Fibroblast of villous mesenchyme (primary cell): ENCODE results near the gene RUNX2. TPM values are rescaled to one million over a fixed set of nuclear protein-coding genes. Genes with fewer than 3 reads are reported as not detected.

Source experiments
- DNase-seq: peaks from one replicate; pipeline ENCODE4 v3.0.0-alpha.2; 2010; ENCODE audit warnings: low read depth
- H3K4me3 ChIP-seq: 2 replicates; pipeline ENCODE4 v1.5.1; 2011; ENCODE audit warnings: low read depth, mild to moderate bottlenecking, low read length
- total RNA-seq: library from RNA; depleted of rRNA; stranded (reverse); fragments of >200 nt; gene quantifications from 2 replicates; pipeline ENCODE4 v1.2.3, GENCODE V29; 2012
- TF ChIP-seq, protein P1 (sequence below): IDR thresholded peaks from 2 replicates; pipeline ENCODE4 v1.5.1; 2012; ENCODE audit warnings: low read depth, mild to moderate bottlenecking, low read length; ENCODE audit not compliant: insufficient read depth

Gene RUNX2
- total RNA-seq, 1 donor: 8.6 TPM

- no peak overlapping the region for H3K4me3 ChIP-seq
- TF ChIP-seq, protein P1, sequence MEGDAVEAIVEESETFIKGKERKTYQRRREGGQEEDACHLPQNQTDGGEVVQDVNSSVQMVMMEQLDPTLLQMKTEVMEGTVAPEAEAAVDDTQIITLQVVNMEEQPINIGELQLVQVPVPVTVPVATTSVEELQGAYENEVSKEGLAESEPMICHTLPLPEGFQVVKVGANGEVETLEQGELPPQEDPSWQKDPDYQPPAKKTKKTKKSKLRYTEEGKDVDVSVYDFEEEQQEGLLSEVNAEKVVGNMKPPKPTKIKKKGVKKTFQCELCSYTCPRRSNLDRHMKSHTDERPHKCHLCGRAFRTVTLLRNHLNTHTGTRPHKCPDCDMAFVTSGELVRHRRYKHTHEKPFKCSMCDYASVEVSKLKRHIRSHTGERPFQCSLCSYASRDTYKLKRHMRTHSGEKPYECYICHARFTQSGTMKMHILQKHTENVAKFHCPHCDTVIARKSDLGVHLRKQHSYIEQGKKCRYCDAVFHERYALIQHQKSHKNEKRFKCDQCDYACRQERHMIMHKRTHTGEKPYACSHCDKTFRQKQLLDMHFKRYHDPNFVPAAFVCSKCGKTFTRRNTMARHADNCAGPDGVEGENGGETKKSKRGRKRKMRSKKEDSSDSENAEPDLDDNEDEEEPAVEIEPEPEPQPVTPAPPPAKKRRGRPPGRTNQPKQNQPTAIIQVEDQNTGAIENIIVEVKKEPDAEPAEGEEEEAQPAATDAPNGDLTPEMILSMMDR: no peak
- peak; percentile 52 for DNase-seq
These were observed 210.8 kb downstream of the RUNX2 start for GRCh38 chr6:45538641-45539547.

DNA sequence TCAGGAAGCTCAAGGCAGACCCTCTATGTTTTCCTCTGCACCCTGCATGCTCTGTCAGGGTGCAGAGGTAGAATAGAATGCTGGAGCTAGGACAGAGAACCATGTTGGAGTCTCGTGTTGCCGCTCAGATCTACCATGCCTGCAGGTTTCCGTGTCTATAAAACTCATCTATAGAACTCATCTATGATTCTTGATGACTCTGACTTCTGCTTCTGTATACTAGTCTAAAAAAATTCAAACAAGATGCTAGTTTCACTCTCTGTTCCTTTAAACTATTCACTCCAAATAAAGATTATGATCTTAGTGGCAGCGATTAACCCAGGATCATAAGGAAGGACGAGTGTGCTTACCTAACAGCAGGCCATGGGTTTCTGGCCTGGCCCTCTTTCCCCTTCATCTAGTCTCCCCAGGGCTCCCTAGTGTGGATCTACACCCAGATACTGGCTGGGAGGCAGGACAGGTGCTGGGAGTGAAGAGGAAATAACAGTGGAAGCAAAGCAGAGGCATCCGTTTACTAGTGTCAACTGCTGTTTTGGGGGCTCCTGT, 212.3 kb downstream of the RUNX2 start:
- TF ChIP-seq, protein P1: no peak
- H3K4me3 ChIP-seq: no peak overlapping the region
- peak; percentile 25 for DNase-seq

DNA sequence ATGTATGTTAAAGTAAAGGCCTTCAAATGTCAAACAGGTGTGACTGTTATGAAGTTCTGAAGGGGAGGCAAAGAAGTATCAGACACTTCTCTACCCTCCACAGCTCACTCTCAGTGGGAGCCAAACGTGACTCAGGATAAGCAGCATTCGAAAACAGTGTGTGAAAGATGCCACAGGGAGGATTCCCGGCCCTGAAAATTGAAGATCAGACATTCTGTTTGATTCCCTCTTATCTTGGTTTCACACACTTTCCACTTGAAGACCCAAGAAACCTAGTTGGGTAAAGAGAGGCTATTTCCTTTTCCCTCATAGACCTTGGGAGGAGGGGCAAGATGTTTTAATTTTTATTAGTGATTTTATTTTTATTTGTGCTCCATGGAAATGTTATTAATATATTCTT, 213.8 kb downstream of the RUNX2 start:
- TF ChIP-seq, protein P1: no peak

DNA sequence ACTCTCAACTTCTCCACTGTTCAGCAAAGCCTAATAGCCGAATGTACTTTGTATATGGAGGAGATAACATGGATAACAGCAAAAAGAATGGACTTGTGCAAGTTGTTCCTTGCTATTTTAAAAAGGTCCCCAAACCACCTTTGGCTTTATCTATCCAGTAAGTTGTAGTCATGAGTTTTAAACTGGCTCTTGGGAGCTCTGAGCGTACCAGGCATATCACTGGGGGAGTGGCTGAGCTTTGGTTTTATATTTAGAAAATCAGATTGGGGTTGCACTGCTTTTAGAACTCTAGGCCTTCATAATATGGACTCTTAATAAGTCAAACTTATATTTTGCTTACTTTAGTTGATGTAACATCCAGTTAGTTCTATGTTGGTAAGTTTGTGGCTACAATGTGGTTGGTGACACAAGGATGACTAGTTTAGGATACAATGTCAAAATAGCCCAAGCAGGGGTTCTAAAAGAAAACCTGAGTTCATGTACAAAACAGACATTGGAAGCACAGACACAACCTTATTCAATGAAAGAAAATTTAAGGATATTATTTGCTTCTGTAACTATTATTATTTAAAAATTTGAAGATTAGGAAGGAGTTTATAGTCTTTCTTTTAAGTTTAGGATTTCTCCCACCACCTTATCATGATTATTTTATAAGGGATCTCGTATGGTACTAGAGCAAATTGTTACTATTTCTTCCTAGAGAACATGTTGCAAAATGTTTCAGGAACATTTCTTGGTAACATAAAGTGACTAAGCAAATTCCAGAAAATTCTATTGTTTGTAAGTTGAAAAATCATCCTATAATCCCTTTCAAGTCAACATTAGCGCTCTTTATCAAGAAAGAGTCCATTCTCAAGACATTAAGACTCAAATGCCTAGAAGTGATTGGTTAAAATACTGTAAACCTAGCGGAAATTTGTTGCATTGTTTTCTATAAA, 215.4 kb downstream of the RUNX2 start:
- H3K4me3 ChIP-seq: no peak overlapping the region
- peak; percentile 53 for DNase-seq
- TF ChIP-seq, protein P1: no peak

More for the DNA sequence above, 213.8 kb downstream of the RUNX2 start:
- DNase-seq: no peak
- no peak overlapping the region for H3K4me3 ChIP-seq

DNA sequence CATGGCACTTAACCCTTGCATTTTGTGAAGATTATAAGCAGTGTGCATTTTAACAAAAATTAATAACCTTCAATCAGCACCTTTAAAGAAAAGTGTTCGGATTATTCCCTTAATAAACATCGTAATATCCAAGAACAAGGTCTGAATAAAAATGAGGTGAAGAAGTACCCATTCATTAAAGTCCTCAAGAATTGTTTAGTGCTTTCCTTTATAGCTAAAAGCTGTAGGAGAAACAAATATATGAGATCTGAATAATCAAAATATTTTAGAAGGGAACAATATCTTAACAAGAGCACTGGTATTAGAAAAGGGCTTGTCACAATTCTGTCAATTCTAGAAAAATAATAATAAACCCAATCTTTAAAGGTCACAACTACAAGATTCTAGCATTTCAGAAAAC, 217.3 kb downstream of the RUNX2 start:
- no peak overlapping the region for H3K4me3 ChIP-seq
- DNase-seq: no peak
- TF ChIP-seq, protein P1: no peak

DNA sequence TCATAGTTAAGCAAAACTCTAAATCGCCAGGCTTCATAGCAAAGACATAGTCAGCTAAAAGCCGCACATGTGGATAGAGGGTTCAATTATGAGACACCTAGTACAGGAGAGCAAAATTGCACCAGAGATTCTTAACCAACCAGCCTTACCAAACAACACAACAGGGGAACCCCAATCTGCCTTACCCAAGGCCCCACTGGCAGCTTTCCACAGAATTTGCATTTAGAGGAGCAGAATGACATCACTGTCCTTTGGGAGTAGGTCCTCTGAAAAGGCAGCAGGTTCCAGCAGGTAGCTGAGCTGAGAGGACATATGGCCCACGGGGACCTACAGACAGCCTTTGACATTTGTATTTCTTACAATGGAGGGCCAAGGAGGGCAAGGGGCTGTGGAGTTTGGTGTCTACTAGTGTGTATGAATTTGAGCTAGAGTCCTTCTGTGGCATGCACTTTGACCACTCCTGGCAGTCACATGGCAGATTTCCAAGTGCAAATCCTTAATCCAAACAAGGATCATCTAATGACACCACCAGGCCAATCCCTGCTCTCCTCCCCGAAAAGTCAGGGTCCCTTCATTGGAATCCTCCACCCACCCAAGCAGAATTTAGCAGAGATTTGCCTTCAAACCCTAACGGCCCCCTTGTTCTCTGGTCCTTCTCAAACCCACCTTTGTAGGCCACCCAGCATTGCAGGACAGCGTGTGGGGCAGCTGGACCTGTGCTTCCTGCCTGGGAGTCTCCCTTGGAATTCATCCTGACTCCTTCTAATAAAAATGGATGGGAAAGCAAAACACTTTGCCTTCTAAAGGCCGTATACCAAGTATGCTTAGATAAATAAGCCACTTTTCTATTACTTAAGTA, 220.8 kb downstream of the RUNX2 start:
- H3K4me3 ChIP-seq: no peak overlapping the region

More for the DNA sequence above, 220.8 kb downstream of the RUNX2 start:
- DNase-seq: peak; percentile 46
- TF ChIP-seq, protein P1: no peak
